HG03060 (cell line): ENCODE measurements around the gene FEN1.

ENCODE experiments used
- ATAC-seq: cut with Tn5 transposase; IDR thresholded peaks from one replicate; pipeline ENCODE4 v1.9.1; 2021; ENCODE audit warnings: low read depth, moderate number of reproducible peaks; ENCODE audit not compliant: unreplicated experiment

Gene FEN1

GRCh38 chr11:61815790-61816735 lies 23.4 kb downstream of the FEN1 start:
- ATAC-seq, result no peak

- ATAC-seq, result no peak
Measured at GRCh38 chr11:61816736-61817455, 24.2 kb downstream of the FEN1 start, which contains the start of gene FADS1. FADS1 (minus strand) TSS chr11:61817003; CDS start chr11:61816929, 74 bp downstream.

- no peak for ATAC-seq
Measured at GRCh38 chr11:61817471-61818202, 24.9 kb downstream of the FEN1 start.

- no peak for ATAC-seq
Measured at GRCh38 chr11:61820174-61820573, 27.5 kb downstream of the FEN1 start.

- ATAC-seq, result no peak
Measured at GRCh38 chr11:61826930-61827570, 34.3 kb downstream of the FEN1 start.

GRCh38 chr11:61827571-61828378 lies 35.1 kb downstream of the FEN1 start, which contains the start of gene FADS2:
FADS2 (plus strand) TSS chr11:61828300; CDS start chr11:61828391, 91 bp downstream.
- ATAC-seq, result no peak

GRCh38 chr11:61828379-61828628 lies 35.6 kb downstream of the FEN1 start:
- ATAC-seq, result no peak

- no peak for ATAC-seq
Measured at GRCh38 chr11:61828629-61829407, 36.1 kb downstream of the FEN1 start.

GRCh38 chr11:61829806-61830205 lies 37.1 kb downstream of the FEN1 start:
- ATAC-seq, result no peak

GRCh38 chr11:61830237-61831105 lies 37.8 kb downstream of the FEN1 start:
- no peak for ATAC-seq

- no peak for ATAC-seq
Measured at GRCh38 chr11:61832207-61832606, 39.5 kb downstream of the FEN1 start.

GRCh38 chr11:61832754-61833153 lies 40.0 kb downstream of the FEN1 start:
- no peak for ATAC-seq

GRCh38 chr11:61833471-61833870 lies 40.8 kb downstream of the FEN1 start:
- ATAC-seq, result no peak

GRCh38 chr11:61833926-61834277 lies 41.2 kb downstream of the FEN1 start:
- no peak for ATAC-seq

- peak; percentile 61 for ATAC-seq
Measured at GRCh38 chr11:61834278-61835048, 41.8 kb downstream of the FEN1 start.

- ATAC-seq, result no peak
Measured at GRCh38 chr11:61836193-61836592, 43.5 kb downstream of the FEN1 start.

GRCh38 chr11:61837411-61838005 lies 44.8 kb downstream of the FEN1 start:
- ATAC-seq, result no peak
